HepG2 (cell line): Measurements from ENCODE around the gene ATP2A3. TPM values are rescaled to one million over a fixed set of nuclear protein-coding genes. Genes with fewer than 3 reads are reported as not detected.

ENCODE experiments used
- ATAC-seq: fragments of 200-7000 bp; cut with Tn5 transposase; 3 replicates; pipeline ENCODE4 v1.9.1; 2020; ENCODE audit warnings: mild to moderate bottlenecking, moderate library complexity
- BruUV-seq: library from RNA; stranded (reverse); fragments of 400-500 nt; replicated peaks from 2 replicates; lab custom pipeline; 2021; lab: Mats Ljungman, UMichigan
- CTCF ChIA-PET: fragments of 300-600 bp; formaldehyde crosslinking; extraction: SDS; loops from one replicate; lab custom pipeline; 2021; ENCODE audit warnings: low total read pairs, inconsistent platforms, low intra/inter-chr PET ratio; lab: Yijun Ruan, JAX
- POLR2A ChIA-PET: fragments of 350-600 bp; sonication (Branson Sonifier 250); formaldehyde crosslinking; loops from one replicate; lab custom pipeline; 2020; ENCODE audit warnings: antibody characterized with exemption, inconsistent platforms; lab: Yijun Ruan, JAX
- DNase-seq: peaks from one replicate; pipeline ENCODE4 v3.0.0-alpha.2; 2015; ENCODE audit warnings: low spot score
- FAIRE-seq: peaks from 3 replicates; lab custom pipeline; 2011; peaks lifted over from hg19 to GRCh38; lab: Jason Lieb, UNC
- H2AFZ ChIP-seq: one replicate; pipeline ENCODE4 v1.6.1; 2011; ENCODE audit warnings: low read length, inconsistent platforms
- H3K27ac ChIP-seq: fragments of 300-600 bp; 3 replicates; pipeline ENCODE4 v1.8.0; 2011; ENCODE audit warnings: mixed run types, mild to moderate bottlenecking, mixed read lengths, low read length, inconsistent platforms; ENCODE audit not compliant: insufficient read depth; ENCODE audit errors: extremely low read length
- H3K27me3 ChIP-seq, 2 experiments: fragments of 200-600 bp in 1 of 2; 2 replicates in 1 of 2; 3 replicates in 1 of 2; pipeline versions ENCODE4 v1.6.0 to v1.8.0; 2011; ENCODE audit warnings: low read length in 2 of 2, mild to moderate bottlenecking in 2 of 2, moderate library complexity in 2 of 2, inconsistent platforms in 1 of 2; ENCODE audit not compliant: insufficient read depth in 2 of 2, control insufficient read depth in 1 of 2
- H3K36me3 ChIP-seq, 2 experiments: fragments of 200-600 bp in 1 of 2; replicated peaks in 1 of 2; 2 replicates in 1 of 2; 3 replicates in 1 of 2; pipeline versions ENCODE4 v1.5.1 to v1.8.0; 2011; ENCODE audit warnings: low read length in 2 of 2, inconsistent platforms in 1 of 2; ENCODE audit not compliant: insufficient read depth in 2 of 2, control insufficient read depth in 1 of 2
- H3K4me1 ChIP-seq: 2 replicates; pipeline ENCODE4 v1.5.1; 2012; ENCODE audit warnings: low read length, inconsistent platforms; ENCODE audit not compliant: insufficient read depth
- H3K4me2 ChIP-seq: 2 replicates; pipeline ENCODE4 v1.6.0; 2011; ENCODE audit warnings: low read depth, low read length, inconsistent platforms
- H3K4me3 ChIP-seq, 3 experiments: fragments of 200-600 bp in 1 of 3; sonication (generic), shearing (Covaris generic) in 1 of 3; replicated peaks in 1 of 3; 2 replicates each; pipeline ENCODE4 v1.5.1; 2011 to 2016; ENCODE audit warnings: low read length in 3 of 3, inconsistent platforms in 2 of 3, low read depth in 2 of 3, mild to moderate bottlenecking in 2 of 3, control low read depth in 1 of 3, mixed read lengths in 1 of 3; ENCODE audit not compliant: insufficient read depth in 1 of 3
- H3K79me2 ChIP-seq: one replicate; pipeline ENCODE4 v1.6.1; 2011; ENCODE audit warnings: low read length, inconsistent platforms; ENCODE audit not compliant: insufficient read depth
- H3K9ac ChIP-seq: 2 replicates; pipeline ENCODE4 v1.6.0; 2011; ENCODE audit warnings: mild to moderate bottlenecking, low read depth, low read length, inconsistent platforms; ENCODE audit not compliant: insufficient read depth
- H3K9me3 ChIP-seq: 2 replicates; pipeline ENCODE4 v1.5.1; 2012; ENCODE audit warnings: mild to moderate bottlenecking, low read length
- H4K20me1 ChIP-seq: 2 replicates; pipeline ENCODE4 v1.6.0; 2011; ENCODE audit warnings: inconsistent platforms, mild to moderate bottlenecking, low read length, moderate library complexity; ENCODE audit not compliant: insufficient read depth
- BATF2 ChIP-seq: sonication (generic); formaldehyde crosslinking; IDR thresholded peaks from 2 replicates; pipeline ENCODE4 v1.8.0; 2022; ENCODE audit warnings: mild to moderate bottlenecking, missing genetic modification reagents, moderate library complexity
- CEBPG ChIP-seq: IDR thresholded peaks from 2 replicates; pipeline ENCODE4 v1.6.1; 2016
- ETS1 ChIP-seq: sonication (generic); formaldehyde crosslinking; IDR thresholded peaks from 2 replicates; pipeline ENCODE4 v1.4.0; 2020; ENCODE audit warnings: missing genetic modification reagents
- GLI4 ChIP-seq: sonication (generic); formaldehyde crosslinking; IDR thresholded peaks from 2 replicates; pipeline ENCODE4 v1.5.1; 2020; ENCODE audit warnings: missing genetic modification reagents, mild to moderate bottlenecking, moderate library complexity, borderline replicate concordance
- HDAC2 ChIP-seq: sonication (generic); formaldehyde crosslinking; IDR thresholded peaks from 2 replicates; pipeline ENCODE4 v1.4.0; 2020; ENCODE audit warnings: missing genetic modification reagents
- JUNB ChIP-seq: sonication (generic); formaldehyde crosslinking; IDR thresholded peaks from 2 replicates; pipeline ENCODE4 v1.8.0; 2022; ENCODE audit warnings: missing genetic modification reagents, mild to moderate bottlenecking, borderline replicate concordance
- NR2F1 ChIP-seq, 2 experiments: fragments of 450-650 bp in 1 of 2; formaldehyde crosslinking in 1 of 2; IDR thresholded peaks; 2 replicates each; pipeline versions ENCODE4 v1.5.0 to v1.6.1; 2016 to 2020; ENCODE audit warnings: mild to moderate bottlenecking in 1 of 2, missing compliant biosample characterization in 1 of 2, missing genetic modification reagents in 1 of 2, moderate library complexity in 1 of 2
- USF2 ChIP-seq, 2 experiments: sonication (generic) in 1 of 2; formaldehyde crosslinking in 1 of 2; IDR thresholded peaks; 2 replicates each; pipeline versions ENCODE4 v1.5.1 to v1.6.1; 2011 to 2020; ENCODE audit warnings: borderline replicate concordance in 1 of 2, low read depth in 1 of 2, low read length in 1 of 2, mild to moderate bottlenecking in 1 of 2, missing genetic modification reagents in 1 of 2, moderate library complexity in 1 of 2
- ZNF282 ChIP-seq: fragments of 450-650 bp; IDR thresholded peaks from 2 replicates; pipeline ENCODE4 v1.6.1; 2018; ENCODE audit not compliant: partially characterized antibody
- ZNF335 ChIP-seq: sonication (generic); formaldehyde crosslinking; IDR thresholded peaks from 2 replicates; pipeline ENCODE4 v1.4.0; 2020; ENCODE audit warnings: missing genetic modification reagents
- ZNF563 ChIP-seq: sonication (generic); formaldehyde crosslinking; IDR thresholded peaks from 2 replicates; pipeline ENCODE4 v1.8.0; 2022; ENCODE audit warnings: mild to moderate bottlenecking, moderate library complexity, missing genetic modification reagents
- ZNF580 ChIP-seq: IDR thresholded peaks from 2 replicates; pipeline ENCODE4 v1.6.1; 2016; ENCODE audit warnings: low read depth, borderline replicate concordance
- ZNF816 ChIP-seq: sonication (generic); formaldehyde crosslinking; IDR thresholded peaks from 2 replicates; pipeline ENCODE4 v1.8.0; 2022; ENCODE audit warnings: missing genetic modification reagents, mild to moderate bottlenecking, borderline replicate concordance
- WGBS: methylation state at CpG from one replicate; pipeline ENCODE4 v1.1.6; 2017; ENCODE audit warnings: low lambda C conversion rate; 5-methylcytosine and 5-hydroxymethylcytosine counted together
- in situ Hi-C: cut with HindIII; loops from 2 replicates; pipeline ENCODE4 v1.10.0; 2017; ENCODE audit warnings: low pct_unique_long_range_greater_than_20kb; ENCODE audit not compliant: extremely low pct_ligation_motif_present
- intact Hi-C: fragments of 100-400 bp; cut with micrococcal nuclease; formaldehyde crosslinking; loops from one replicate; pipeline ENCODE4 v1.10.0; 2022; ENCODE audit not compliant: unreplicated experiment
- polyA plus RNA-seq, 8 experiments: library from polyadenylated mRNA; depleted of rRNA in 3 of 8; stranded (reverse) in 7 of 8; unstranded in 1 of 8; fragments of >200 nt; fragmentation: Illumina TruSeq in 4 of 8; extraction: Trizol in 4 of 8; gene quantifications; 2 replicates each; pipeline versions ENCODE4 v1.2.1 to v1.2.3, GENCODE V29; 2011 to 2016; ENCODE audit warnings: low read depth in 4 of 8, missing spikeins in 1 of 8, mixed read lengths in 1 of 8; ENCODE audit not compliant: insufficient read depth in 1 of 8
- total RNA-seq, 5 experiments: library from RNA; depleted of rRNA; stranded (reverse); fragments of >200 nt; fragmentation: Illumina TruSeq; extraction: Trizol; gene quantifications; 2 replicates each; pipeline ENCODE4 v1.2.3, GENCODE V29; 2016; ENCODE audit warnings: low read depth in 1 of 5

The ATP2A3 gene
- total and polyA plus RNA-seq, 2 of the 13 experiments (the other 11 are each of a cell fraction or from before 2014, with no cell fraction given): 0.07 TPM; not detected in 1

- DNase-seq (no peak), ATAC-seq (no peak), FAIRE-seq (no peak)
- Histone ChIP-seq H3K9ac (no peak overlapping the region), H3K4me2 (no peak overlapping the region), H3K9me3 (no peaks in the 10 kb centered on the region), H3K27ac (no peak overlapping the region), H4K20me1 (no peaks in the 10 kb centered on the region), H3K79me2 (no peaks in the 10 kb centered on the region), H3K36me3 (no peaks in the 10 kb centered on the region), H3K4me1 (peaks cover 24% of the 10 kb centered on the region), H3K4me3 (no peak overlapping the region), H2AFZ (no peak overlapping the region), H3K27me3 (0 out of 5 replicates have a peak, but pooled peaks cover 1 to 7% of the 10 kb centered on the region in 2 experiments)
- in situ Hi-C loops: loop anchor here (5.0 kb wide), 1 partner anchor 65 kb away; no protein-coding TSS in a partner anchor
- CTCF ChIA-PET: no interaction called here
- POLR2A ChIA-PET: no interaction called here
- intact Hi-C loops: no loop called here
- no TSS peak for BruUV-seq
- 92% methylated on average over 9 of the region's 17 CpGs for WGBS
- no peak for TF ChIP-seq GLI4 (CRISPR knock-in tag)
- no peak for TF ChIP-seq ZNF580 (CRISPR knock-in tag)
- no peak for TF ChIP-seq ZNF563 (CRISPR knock-in tag)
- TF ChIP-seq NR2F1 (CRISPR knock-in tag; IDR thresholded peaks at IDR 0.05): no peak
These were observed 26.9 kb downstream of the ATP2A3 start for GRCh38 chr17:3937359-3937758.

GRCh38 chr17:3935825-3936355 lies 28.3 kb downstream of the ATP2A3 start:
- FAIRE-seq: no peak
- H3K4me1 ChIP-seq: peaks cover 29% of the 10 kb centered on the region
- no TSS peak for BruUV-seq
- TF ChIP-seq JUNB (CRISPR knock-in tag) (no peak), ZNF816 (CRISPR knock-in tag) (no peak), ZNF335 (CRISPR knock-in tag) (no peak), ETS1 (CRISPR knock-in tag) (no peak), USF2 (IDR thresholded peaks at IDR 0.05; ENCODE audit: low read depth, low read length) (no peak), USF2 (CRISPR knock-in tag; IDR thresholded peaks at IDR 0.05; ENCODE audit: borderline replicate concordance) (no peak), ZNF282 (no peak), ZNF563 (CRISPR knock-in tag) (no peak), BATF2 (CRISPR knock-in tag) (no peak), CEBPG (CRISPR knock-in tag) (no peak), HDAC2 (no peak)

More at GRCh38 chr17:3935825-3936355, 28.3 kb downstream of the ATP2A3 start:
- no peak overlapping the region for H3K4me3 ChIP-seq
- no peak overlapping the region for H3K9ac ChIP-seq
- 19% methylated on average over 2 of the region's 9 CpGs for WGBS
- no peaks in the 10 kb centered on the region for H3K9me3 ChIP-seq
- in situ Hi-C loops: loop anchor here (5.0 kb wide), 1 partner anchor 66 kb away; no protein-coding TSS in a partner anchor
- intact Hi-C loops: loop anchor here (1.0 kb wide), 2 partner anchors 68 to 137 kb away; no protein-coding TSS in a partner anchor
- DNase-seq (no peak), ATAC-seq (peak; percentile 29; the same call in 2 of the 3 replicates)
- H3K4me2 ChIP-seq: no peak overlapping the region
- H2AFZ ChIP-seq: no peak overlapping the region
- H3K79me2 ChIP-seq: no peaks in the 10 kb centered on the region
- H3K36me3 ChIP-seq: no peaks in the 10 kb centered on the region
- no peak overlapping the region for H3K27ac ChIP-seq
- no peaks in the 10 kb centered on the region; a peak in 1 of 5 replicates for H3K27me3 ChIP-seq
- ChIA-PET POLR2A (no interaction called here), CTCF (interaction anchor here (0.8 to 3.2 kb wide), 3 partner anchors 69 to 139 kb away, joined by 4 to 37 read pairs (median 9); no protein-coding TSS in a partner anchor)
- H4K20me1 ChIP-seq: no peaks in the 10 kb centered on the region
